GM19193 (cell line): ENCODE measurements around the gene ADGRG4.

Experiments
- POLR2A ChIP-seq: IDR thresholded peaks from 4 replicates; pipeline ENCODE4 v1.6.1; 2011; ENCODE audit not compliant: insufficient read depth, insufficient read length; ENCODE audit errors: extremely low read depth

The ADGRG4 gene

GRCh38 chrX:136269921-136270320, 30.8 kb upstream of the ADGRG4 start:
- no peak for TF ChIP-seq POLR2A

GRCh38 chrX:136271300-136271699, 29.5 kb upstream of the ADGRG4 start:
- TF ChIP-seq POLR2A: no peak

- TF ChIP-seq POLR2A: no peak
These were observed 28.4 kb upstream of the ADGRG4 start for GRCh38 chrX:136272325-136272724.

DNA sequence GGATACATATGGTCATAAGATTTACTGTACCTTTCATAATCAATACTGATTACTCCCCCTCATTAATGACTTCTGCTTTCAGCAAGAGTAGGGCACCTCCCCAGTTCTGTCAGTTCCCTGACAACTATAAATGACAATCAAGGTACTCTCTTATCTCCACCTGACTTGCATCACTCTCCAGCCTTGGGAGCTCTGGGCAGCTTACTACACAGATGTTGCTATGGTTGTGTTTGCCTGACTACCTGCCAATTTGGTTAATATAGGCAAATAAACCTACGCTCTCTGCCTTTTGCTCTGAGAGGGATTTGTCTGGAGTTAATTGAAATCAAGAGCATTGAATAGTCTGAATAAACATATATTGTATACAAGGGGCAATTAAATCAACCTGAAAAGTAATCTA, 26.8 kb upstream of the ADGRG4 start:
- TF ChIP-seq POLR2A: no peak

GRCh38 chrX:136275553-136275952, 25.2 kb upstream of the ADGRG4 start:
- no peak for TF ChIP-seq POLR2A

- TF ChIP-seq POLR2A: no peak
These were observed 8.9 kb upstream of the ADGRG4 start for GRCh38 chrX:136291824-136292223.

DNA sequence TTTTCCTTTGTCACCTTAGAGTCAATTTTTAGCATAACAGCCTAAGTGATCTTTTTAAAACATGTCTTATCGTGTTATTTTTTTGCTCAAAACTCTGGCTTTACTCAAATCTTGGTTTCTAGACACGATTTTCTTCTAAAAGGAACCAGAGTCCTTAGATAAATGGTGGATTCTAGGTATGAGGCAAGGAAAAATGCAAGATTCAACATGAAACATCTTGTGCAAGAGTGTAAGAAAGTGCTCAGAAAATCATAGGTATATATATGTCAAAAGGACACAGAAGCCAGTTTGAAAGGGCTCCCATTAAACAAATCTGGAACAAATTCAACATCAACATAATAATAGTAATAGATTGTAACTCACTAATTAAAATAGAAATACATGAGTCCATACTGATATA, 8.1 kb upstream of the ADGRG4 start:
- TF ChIP-seq POLR2A: no peak

DNA sequence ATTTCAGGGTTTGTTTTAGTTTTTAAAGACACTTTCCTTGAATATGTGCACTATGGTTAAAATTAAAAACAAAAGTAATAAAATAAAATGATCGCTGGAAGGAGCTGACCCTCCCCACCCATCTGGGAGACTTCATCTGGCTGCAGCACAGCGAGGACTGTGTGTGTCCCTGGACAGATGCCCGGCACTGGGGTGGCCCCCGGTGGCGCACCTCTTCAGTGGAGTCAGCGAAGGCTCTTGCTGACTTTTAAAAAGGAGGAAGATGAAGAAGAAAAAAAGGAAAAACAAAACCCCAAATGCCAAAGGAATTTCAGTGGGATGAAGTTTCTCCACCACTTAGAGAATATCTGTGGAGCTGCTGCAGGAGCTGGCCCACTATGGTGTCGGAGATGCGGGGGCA, 5.4 kb upstream of the ADGRG4 start:
- TF ChIP-seq POLR2A: no peak

DNA sequence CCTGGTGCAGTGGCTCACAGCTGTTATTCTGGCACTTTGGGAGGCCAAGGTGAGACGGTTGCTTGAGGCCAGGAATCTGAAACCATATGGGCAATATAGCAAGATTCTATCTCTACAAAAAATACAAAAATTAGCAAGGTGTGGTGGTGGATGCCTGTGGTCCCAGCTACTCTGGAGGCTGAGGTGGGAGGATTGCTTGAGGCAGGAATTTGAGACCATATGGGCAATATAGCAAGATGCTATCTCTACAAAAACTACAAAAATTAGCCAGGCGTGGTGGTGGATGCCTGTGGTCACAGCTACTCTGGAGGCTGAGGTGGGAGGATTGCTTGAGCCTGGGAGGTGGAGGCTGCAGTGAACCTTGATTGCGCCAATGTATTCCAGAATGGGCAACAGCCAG, 2.3 kb downstream of the ADGRG4 start:
- TF ChIP-seq POLR2A: no peak

- TF ChIP-seq POLR2A: no peak
These were observed 3.7 kb downstream of the ADGRG4 start for GRCh38 chrX:136304493-136304892.

DNA sequence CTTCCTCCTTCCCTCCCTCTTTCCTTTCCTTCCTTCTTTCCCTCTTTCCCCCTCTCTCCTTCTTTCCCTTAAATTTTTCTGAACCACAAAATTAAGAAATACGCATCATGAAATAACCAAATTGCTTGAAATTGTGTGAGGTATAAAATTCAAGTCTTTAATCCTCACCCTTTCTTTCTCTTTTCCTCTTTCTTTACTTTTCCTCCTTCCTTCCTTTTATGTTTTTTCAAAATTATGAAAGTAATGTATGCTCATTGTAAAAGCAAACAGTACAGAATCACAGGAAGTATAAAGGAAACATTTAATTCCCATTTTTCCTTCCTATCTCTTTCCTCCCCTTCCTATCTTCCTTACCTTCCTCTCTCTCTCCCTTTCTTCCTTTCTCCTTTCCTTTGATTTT, 5.4 kb downstream of the ADGRG4 start:
- no peak for TF ChIP-seq POLR2A

DNA sequence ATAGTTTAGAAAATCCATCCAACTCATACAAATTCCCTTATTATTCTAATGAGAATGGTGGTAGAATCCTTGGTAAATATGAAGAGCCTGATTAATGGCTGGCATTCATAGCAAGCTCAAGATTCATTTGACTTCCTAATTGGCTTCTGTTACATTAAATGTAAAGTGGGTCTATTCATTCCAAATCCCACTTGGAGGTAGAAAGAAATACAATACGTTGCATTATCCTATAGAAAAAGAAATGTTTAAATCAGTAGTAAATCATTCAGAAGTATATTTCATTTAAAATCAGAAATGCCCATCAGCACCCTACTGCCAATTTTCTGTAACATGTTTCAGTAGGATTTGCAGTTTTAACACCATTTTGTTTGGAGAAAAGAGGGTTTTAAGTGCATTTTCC, 6.7 kb downstream of the ADGRG4 start:
- no peak for TF ChIP-seq POLR2A

- no peak for TF ChIP-seq POLR2A
These were observed 9.6 kb downstream of the ADGRG4 start for GRCh38 chrX:136310411-136310810.

GRCh38 chrX:136318156-136318555, 17.4 kb downstream of the ADGRG4 start:
- TF ChIP-seq POLR2A: no peak

GRCh38 chrX:136318895-136319597, 18.3 kb downstream of the ADGRG4 start:
- no peak for TF ChIP-seq POLR2A

DNA sequence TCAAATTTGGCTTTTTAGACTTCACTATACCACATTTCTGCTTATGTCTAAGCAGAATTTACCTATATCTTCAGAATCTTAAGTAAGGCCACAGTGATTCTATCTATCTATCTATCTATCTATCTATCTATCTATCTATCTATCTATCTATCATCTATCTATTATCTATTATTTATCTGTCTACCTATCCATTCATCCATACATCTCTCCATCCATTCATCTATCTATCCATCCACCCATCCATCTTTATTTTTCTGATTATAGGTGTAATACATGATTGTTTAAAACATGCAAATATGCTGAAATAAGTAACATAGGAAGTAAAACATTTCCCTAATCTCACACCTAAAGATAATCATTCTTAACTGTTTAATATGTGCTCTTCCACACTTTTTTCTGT, 18.8 kb downstream of the ADGRG4 start:
- no peak for TF ChIP-seq POLR2A

GRCh38 chrX:136321532-136321931, 20.8 kb downstream of the ADGRG4 start:
- TF ChIP-seq POLR2A: no peak

DNA sequence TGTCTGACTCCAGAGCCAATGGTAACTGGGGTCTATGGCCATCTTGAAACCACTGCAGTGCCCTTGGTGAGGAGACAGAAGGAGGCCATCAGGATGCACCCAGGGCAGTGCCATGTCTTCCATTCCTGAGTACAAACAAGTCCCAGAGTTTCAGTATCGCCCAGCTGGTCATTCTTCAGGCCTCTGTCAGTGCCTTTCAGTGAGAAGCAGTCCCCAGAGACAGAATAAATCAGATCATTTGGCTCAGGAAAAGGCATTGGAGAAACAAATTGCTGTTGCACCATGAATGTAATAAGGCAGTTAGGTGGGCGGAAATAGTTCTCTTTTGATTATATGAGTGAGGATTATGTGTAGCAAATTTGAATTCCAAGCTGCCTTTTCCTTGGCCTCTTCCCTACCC, 21.3 kb downstream of the ADGRG4 start:
- no peak for TF ChIP-seq POLR2A

DNA sequence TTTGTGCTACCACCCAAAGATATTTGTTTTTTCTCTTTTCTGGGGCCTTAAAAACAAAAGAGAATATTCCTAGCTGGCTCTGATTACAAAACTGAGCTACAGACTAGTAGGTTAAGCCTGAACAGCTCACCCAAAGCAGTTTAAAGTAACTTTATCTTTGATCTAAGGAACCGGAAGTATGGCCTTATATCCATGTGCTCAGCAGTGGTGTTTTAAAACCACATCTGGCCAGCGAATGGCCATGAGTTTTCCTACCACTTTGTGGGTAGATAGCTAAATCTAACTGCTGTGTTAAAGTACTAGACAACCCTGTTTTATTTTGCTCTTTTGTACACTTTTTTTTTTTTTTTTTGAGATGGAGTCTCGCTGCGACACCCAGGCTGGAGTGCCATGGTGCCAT, 24.6 kb downstream of the ADGRG4 start:
- no peak for TF ChIP-seq POLR2A
